Islet precursor cell (in vitro differentiated cells): ENCODE data around the gene PHACTR1.
"Not testable (repeated sequence)": the region's sequence is repeated elsewhere in the genome, so short reads cannot be mapped to it uniquely, and the experiment has no call there.

Source experiments
- DNase-seq: peaks from one replicate; pipeline ENCODE4 v3.0.0-alpha.2; 2018

Gene PHACTR1

DNA sequence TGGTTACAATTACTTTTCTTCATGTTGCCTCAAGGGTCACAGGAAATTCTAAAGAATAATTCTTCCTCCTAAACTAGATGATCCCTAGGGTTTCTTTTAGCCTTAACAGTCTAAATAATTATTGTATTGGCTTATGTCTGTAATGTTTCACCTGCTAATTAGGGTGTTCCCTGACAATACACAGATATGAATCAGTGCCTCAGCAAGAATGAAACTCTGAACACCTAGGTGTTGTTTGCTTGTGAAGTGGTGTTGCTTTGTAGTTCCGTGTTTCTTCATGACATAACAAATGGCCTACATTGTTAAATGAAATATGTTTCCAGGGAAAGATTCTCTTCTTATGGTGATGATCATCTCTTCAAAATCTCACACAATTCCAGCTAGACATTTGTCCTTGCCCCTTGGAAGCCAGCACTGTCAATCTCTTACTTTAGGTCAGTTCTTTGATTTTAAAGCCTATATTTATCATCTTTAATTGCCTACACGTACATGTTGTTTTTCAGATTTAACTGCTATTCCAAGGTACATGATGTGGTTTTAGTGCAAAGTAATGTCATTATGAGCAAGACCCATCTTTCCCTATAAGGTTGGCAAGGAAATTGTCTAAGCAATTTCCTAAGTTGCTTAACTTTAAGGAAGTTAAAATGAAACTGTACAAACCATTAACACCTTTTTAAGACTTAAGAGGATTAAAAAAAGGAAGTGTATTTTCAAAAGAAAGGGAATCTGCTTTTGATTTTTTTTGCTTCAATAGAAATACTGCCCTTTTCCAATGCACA is 499.9 kb downstream of the PHACTR1 start:
- DNase-seq: no peak

DNA sequence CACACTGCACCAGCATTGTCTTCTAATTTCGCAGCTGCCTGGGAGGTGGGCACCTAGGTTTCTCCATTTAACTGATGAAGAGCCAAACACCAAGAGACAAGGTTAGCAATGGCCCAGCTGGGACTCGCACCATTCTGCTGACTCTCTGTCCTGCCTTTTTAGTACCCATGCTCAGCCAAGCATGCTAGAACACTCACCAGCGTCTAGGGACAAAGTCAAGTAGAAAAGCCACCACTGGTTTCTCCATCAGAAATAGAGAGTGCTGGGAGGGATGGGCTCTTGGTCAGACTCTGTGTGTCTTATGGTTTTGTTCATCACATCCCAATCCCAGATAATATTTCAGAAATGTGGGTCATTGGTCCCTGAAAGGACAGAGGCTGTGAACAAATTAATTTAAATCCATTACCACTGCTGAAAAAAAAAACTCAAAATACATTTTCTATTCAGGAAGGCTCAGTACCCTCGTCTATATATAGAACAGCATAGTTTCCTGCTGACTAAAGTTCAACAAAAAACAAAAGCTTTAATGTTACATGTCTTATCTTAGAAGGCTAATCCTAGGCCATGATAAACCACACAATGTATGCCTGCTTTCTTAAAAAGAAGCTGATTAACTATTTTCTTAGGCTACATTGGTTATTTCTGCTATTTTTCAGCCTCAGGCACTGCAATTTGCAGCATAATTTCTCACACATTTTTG is 500.8 kb downstream of the PHACTR1 start:
- DNase-seq: peak; percentile 44

DNA sequence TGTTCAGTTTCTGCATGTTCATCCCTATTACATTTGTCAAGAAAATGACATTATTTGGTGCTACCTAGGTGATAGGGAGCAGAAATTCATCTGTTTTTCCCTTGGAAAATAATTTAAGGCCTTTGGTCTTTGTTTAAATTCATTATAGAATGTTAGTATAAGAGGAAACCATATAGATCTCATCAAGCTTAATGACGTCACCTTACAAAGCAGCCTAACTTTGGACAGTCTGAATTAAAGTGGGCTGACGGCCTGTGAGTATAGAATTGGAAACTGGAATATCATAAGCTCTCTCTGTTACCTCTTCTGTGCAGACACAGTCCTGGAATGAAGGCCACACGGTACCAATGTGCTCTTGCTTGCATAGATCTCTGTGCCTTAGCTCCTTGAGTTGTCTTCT is 503.7 kb downstream of the PHACTR1 start:
- DNase-seq: no peak

- DNase-seq: no peak
Measured at GRCh38 chr6:13222048-13222447, 505.5 kb downstream of the PHACTR1 start.

GRCh38 chr6:13226071-13226470 is 509.5 kb downstream of the PHACTR1 start:
- DNase-seq: no peak

DNA sequence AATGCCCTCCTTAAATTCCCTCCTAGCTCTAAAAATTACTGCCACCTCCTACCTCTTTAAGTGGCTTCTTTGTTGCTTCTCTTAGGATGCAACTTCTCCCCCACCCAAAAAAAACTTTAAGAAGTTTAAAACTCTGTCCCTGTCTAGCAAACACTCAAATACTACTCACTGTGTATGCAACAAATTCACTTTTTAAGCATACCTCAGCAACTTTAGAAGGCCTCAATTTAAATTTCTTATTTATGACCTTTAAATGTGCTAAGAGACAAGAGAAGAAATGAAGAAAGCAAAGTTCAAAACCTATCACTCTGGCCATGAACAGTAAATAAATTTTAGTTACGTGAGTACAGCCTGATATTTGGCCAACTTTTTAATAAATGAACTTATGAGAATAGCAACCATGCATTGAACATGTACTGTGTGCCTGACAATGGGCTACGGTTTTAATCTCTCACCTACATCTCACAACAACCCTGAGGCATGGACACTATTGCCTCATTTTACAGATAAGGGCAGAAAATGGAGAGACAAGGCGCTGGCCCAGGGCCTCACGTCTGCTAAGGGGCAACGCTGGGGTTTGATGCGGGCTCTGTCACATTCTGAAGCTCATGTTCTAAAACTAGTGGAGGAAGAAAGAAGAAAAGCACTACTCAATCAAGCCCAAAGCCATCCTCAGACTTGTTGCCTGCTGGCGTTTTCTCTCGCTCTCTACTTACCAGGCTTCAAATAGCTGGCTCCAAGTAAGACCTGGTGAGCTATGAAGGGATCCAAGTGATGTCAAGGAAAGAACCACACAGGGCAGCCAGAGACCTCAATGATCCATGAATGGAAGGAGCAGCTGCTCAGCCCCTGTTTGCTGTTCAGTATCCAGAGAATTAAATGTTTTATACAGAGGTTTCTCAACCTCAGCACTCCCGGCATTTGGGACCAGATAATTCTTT is 512.0 kb downstream of the PHACTR1 start:
- DNase-seq: no peak

DNA sequence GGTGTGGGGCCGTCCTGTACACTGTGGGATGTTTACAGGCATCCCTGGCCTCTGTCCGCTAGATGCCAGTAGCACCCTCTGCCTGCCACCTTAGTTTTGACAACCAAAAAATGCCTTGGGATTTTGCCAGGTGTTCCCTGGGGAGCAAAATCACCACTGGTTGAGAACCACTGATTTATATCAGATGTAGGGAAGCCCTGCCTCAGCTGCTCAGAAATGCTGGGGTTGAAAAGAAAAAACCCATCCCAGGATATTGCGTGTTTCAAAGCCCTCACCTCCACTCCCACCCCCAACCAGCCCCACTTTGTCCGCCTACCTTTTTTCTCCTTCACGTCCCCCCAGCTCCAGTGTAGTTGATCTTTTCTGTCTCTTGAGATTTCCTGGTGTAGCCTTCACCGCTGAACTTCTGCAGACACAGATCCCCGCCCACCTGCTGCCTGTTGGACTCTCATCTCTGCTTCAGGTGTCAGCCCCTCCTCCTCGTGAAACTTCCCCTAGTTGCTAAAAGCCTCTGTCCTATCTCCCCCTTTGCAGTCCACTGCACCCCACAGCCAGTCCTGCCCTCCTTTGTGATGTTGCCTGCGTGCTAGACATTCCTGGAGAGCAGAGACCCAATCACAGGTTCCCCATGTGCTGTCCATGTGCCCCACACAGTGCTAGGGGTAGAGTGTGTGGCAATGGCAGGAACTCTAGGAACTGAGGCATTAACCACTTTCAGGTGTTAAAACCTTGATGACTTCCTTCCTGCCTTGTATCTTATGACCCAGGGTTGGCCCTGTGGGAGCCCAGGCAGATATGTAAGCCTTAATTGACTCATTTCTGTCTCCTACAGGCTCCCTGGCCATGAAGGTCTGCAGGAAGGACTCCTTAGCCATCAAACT is 512.9 kb downstream of the PHACTR1 start:
- DNase-seq: no peak

GRCh38 chr6:13233106-13233505 is 516.5 kb downstream of the PHACTR1 start:
- DNase-seq: no peak

DNA sequence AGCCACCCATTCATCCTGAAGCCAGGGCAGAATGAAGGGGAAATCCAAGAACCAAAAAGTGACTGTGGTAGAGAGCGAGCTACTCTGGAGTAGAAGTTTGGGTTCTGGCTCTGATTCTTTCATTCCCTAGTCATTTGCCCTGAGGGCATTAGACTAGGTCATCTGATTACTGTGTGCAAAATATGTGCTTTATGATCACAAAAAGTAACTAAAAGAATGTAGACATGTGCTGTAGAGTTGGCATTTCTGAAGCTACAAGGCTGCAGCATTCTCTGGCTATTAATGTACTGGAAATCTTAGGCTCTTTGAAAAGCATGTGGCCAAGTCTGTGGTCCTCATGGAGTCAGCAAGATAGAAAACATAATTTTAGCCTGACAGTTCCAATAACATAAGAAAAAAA is 517.6 kb downstream of the PHACTR1 start:
- no peak for DNase-seq

- DNase-seq: no peak
Measured at GRCh38 chr6:13235339-13235738, 518.8 kb downstream of the PHACTR1 start.

DNA sequence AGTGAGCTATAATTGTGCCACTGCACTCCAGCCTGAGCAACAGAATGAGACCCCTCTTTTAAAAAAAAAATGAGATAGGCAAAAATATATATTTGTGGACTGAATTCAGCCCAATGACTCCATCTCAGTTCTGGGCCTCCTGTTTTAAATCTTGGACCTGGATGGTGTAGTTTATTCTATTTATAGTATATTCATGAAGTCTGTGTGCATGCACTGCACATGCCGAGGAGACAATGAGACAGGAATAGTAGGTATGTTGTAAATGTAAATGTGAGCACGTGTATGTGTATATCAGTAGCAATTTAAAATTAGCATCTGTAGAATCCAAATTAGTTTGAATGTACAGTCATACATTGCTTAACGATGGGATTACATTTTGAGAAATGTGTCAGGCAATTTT is 520.8 kb downstream of the PHACTR1 start:
- no peak for DNase-seq

- no peak for DNase-seq
Measured at GRCh38 chr6:13238017-13238416, 521.5 kb downstream of the PHACTR1 start.

DNA sequence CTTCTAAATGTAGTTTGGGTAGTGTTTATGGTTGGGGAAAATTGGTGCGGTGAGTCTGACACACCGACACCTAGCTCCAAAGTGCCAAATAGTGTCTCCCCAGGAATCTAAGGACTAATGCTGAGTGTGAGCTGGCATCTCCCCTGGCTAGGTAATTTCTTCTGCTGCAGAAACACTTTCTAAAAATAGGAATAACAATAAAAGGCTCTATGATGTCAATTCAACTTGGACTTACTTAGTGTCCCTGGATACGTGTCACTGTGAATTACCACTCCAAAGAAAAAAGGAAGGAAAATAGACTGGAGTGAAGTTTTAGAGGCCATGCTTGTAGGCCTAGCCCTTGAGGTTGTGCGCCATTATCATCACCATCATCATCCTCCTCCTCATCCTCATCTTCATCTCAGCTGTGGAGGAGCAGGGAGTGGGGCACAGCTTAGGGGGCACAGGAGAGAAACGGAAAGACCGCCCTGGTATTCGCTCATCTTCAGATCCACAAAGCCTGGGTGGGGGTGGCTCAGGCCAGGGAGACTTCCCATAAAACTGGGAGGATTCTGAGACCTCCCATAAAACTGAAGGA is 522.2 kb downstream of the PHACTR1 start:
- DNase-seq: no peak

GRCh38 chr6:13239530-13240455 is 523.2 kb downstream of the PHACTR1 start:
- no peak for DNase-seq

- no peak for DNase-seq
Measured at GRCh38 chr6:13241364-13241763, 524.8 kb downstream of the PHACTR1 start.

GRCh38 chr6:13242178-13242577 is 525.6 kb downstream of the PHACTR1 start:
- DNase-seq: no peak

DNA sequence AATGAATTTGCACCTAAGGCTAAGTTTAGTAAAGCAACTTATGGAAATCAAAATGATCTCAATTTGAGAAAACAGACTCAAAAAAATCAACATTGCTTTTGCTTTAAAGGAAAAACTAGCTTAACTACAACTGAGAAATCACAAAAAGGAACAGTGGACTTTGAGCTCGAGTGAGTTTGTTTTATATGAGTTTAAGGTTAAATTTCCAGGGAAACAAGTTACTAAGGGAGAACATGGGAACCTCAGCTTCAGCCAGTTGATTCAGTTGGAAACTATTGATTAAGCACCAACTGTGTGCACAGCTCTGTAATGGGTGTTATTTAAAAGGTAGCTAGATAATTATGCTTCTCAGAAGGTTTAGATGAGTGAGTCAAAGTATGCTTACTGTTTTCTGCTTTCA is 526.0 kb downstream of the PHACTR1 start:
- DNase-seq: no peak

- DNase-seq: no peak
Measured at GRCh38 chr6:13243033-13243432, 526.5 kb downstream of the PHACTR1 start.

GRCh38 chr6:13243745-13244144 is 527.2 kb downstream of the PHACTR1 start:
- not testable (repeated sequence) for DNase-seq

- DNase-seq: no peak
Measured at GRCh38 chr6:13247627-13248026, 531.1 kb downstream of the PHACTR1 start.

- peak; percentile 77 for DNase-seq
Measured at GRCh38 chr6:13248053-13248452, 531.5 kb downstream of the PHACTR1 start.
